Smooth muscle cell (in vitro differentiated cells): Measurements from ENCODE around the gene CST9. TPM values are rescaled to one million over a fixed set of nuclear protein-coding genes. Genes with fewer than 3 reads are reported as not detected.

ENCODE experiments used
- DNase-seq: peaks from one replicate; lab custom pipeline; 2025; ENCODE audit not compliant: unreplicated experiment; lab: John Stamatoyannopoulos, UW
- H2AFZ ChIP-seq: fragments of 200-600 bp; sonication (generic); 2 replicates; pipeline ENCODE4 v1.6.0; 2016; ENCODE audit warnings: antibody characterized with exemption, low read depth, mild to moderate bottlenecking
- H3F3A ChIP-seq: fragments of 200-600 bp; sonication (generic); 2 replicates; pipeline ENCODE4 v1.6.0; 2017; ENCODE audit warnings: antibody characterized with exemption, low read depth
- H3K27ac ChIP-seq: fragments of 200-600 bp; sonication (generic); 2 replicates; pipeline ENCODE4 v1.5.1; 2016; ENCODE audit warnings: low read depth, mild to moderate bottlenecking
- H3K27me3 ChIP-seq: fragments of 200-600 bp; sonication (generic); 2 replicates; pipeline ENCODE4 v1.6.1; 2016; ENCODE audit warnings: low read depth, mild to moderate bottlenecking
- H3K36me3 ChIP-seq: fragments of 200-600 bp; sonication (generic); 2 replicates; pipeline ENCODE4 v1.5.1; 2016; ENCODE audit warnings: low read depth
- H3K4me1 ChIP-seq: fragments of 200-600 bp; sonication (generic); 2 replicates; pipeline ENCODE4 v1.5.1; 2016; ENCODE audit warnings: low read depth
- H3K4me2 ChIP-seq: fragments of 200-600 bp; sonication (generic); 2 replicates; pipeline ENCODE4 v1.6.0; 2016; ENCODE audit warnings: mild to moderate bottlenecking
- H3K4me3 ChIP-seq: fragments of 200-600 bp; sonication (generic); 2 replicates; pipeline ENCODE4 v1.5.1; 2016; ENCODE audit warnings: mild to moderate bottlenecking
- H3K79me2 ChIP-seq: fragments of 200-600 bp; sonication (generic); 2 replicates; pipeline ENCODE4 v1.6.0; 2016; ENCODE audit warnings: low read depth, mild to moderate bottlenecking
- H3K9ac ChIP-seq: fragments of 200-600 bp; sonication (generic); 2 replicates; pipeline ENCODE4 v1.6.0; 2016; ENCODE audit warnings: low read depth
- H3K9me3 ChIP-seq: fragments of 200-600 bp; sonication (generic); replicated peaks from 2 replicates; pipeline ENCODE4 v1.5.1; 2016; ENCODE audit warnings: low read depth
- H4K20me1 ChIP-seq: fragments of 200-600 bp; sonication (generic); 2 replicates; pipeline ENCODE4 v1.6.0; 2016; ENCODE audit warnings: low read depth
- WGBS: methylation state at CpG from one replicate; pipeline ENCODE4 v1.1.7; 2016; ENCODE audit warnings: low lambda C conversion rate; 5-methylcytosine and 5-hydroxymethylcytosine counted together
- polyA plus RNA-seq: library from polyadenylated mRNA; unstranded; fragments of >200 nt; fragmentation: Nextera tagmentation; extraction: Ambion mirVana; gene quantifications from 2 replicates; pipeline ENCODE4 v1.2.1, GENCODE V29; 2016
- total RNA-seq: library from RNA; depleted of rRNA; stranded (reverse); fragments of >200 nt; gene quantifications from 2 replicates; pipeline ENCODE4 v1.2.3, GENCODE V29; 2014
- TF ChIP-seq, protein P1 (sequence below): fragments of 200-600 bp; sonication (generic); IDR thresholded peaks from 2 replicates; pipeline ENCODE4 v1.5.1; 2017; ENCODE audit warnings: borderline replicate concordance, mild to moderate bottlenecking, antibody characterized with exemption; ENCODE audit not compliant: insufficient read depth, poor library complexity, severe bottlenecking

The CST9 gene, protein sequence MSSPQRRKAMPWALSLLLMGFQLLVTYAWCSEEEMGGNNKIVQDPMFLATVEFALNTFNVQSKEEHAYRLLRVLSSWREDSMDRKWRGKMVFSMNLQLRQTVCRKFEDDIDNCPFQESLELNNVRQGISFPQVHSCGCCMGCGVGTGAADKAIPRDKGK
- total RNA-seq = not detected in 2 replicates
- polyA plus RNA-seq = not detected in 2 replicates

DNA sequence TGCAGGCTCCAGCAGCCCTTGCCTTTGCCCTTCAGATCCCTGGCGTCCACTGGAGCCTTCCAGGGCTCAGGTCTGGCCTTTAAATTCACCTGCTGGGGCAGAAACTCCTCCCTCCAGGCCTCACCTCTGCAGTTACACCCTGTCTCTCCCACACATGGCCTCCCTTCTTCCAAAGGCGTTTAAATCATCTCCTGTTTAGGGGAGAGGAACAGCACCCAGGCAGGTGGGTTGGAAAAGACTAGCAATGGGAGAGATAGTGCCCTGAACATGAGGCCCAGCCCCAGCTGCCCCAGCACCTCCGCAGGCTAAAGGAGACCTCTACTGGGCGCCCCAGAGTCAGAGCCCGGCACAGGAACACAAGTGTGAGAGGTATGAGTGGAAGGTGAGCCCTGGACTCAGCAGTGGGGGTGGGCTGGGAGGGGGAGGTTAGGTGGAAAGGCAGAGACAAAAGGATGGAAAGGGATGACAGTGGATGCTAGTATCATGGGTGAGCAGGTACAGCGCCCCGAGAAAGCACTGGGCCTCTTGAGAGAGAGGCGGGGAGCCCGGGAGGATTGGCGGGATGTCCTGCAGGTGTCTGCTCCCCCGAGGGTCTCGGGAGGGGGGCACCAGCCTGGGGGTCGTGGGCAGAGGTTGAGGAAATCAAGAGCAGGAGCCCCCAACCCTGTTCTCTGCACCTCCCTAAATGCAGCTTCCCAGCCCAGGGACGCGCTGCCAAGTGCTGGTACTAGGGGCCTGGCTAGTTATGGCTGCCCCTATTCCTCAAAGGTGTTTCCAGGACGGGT is at the start of gene CST9:
Gene CST9, minus strand, starts transcription at position 51 of the 785 bp plus-strand sequence. CDS start 53 bp downstream, outside the sequence.
- H3K4me3 ChIP-seq = no peak within 1 kb of the TSS
- H3K79me2 ChIP-seq = no peaks in the 10 kb centered on the region
- no peak for DNase-seq
- H3K9ac ChIP-seq = no peak within 1 kb of the TSS
- no peaks in the 10 kb centered on the region for H3K9me3 ChIP-seq
- H3K4me2 ChIP-seq = no peak within 1 kb of the TSS
- no peaks in the 10 kb centered on the region for H3K36me3 ChIP-seq
- no peaks in the 10 kb centered on the region for H3F3A ChIP-seq
- WGBS = 72% methylated on average over 15 of the region's 16 CpGs
- H3K27me3 ChIP-seq = no peaks in the 10 kb centered on the region
- H2AFZ ChIP-seq = no peak within 1 kb of the TSS
- H4K20me1 ChIP-seq = no peaks in the 10 kb centered on the region
- no peak within 1 kb of the TSS for H3K27ac ChIP-seq
- H3K4me1 ChIP-seq = peaks cover 7% of the 10 kb centered on the region
- TF ChIP-seq, protein P1, sequence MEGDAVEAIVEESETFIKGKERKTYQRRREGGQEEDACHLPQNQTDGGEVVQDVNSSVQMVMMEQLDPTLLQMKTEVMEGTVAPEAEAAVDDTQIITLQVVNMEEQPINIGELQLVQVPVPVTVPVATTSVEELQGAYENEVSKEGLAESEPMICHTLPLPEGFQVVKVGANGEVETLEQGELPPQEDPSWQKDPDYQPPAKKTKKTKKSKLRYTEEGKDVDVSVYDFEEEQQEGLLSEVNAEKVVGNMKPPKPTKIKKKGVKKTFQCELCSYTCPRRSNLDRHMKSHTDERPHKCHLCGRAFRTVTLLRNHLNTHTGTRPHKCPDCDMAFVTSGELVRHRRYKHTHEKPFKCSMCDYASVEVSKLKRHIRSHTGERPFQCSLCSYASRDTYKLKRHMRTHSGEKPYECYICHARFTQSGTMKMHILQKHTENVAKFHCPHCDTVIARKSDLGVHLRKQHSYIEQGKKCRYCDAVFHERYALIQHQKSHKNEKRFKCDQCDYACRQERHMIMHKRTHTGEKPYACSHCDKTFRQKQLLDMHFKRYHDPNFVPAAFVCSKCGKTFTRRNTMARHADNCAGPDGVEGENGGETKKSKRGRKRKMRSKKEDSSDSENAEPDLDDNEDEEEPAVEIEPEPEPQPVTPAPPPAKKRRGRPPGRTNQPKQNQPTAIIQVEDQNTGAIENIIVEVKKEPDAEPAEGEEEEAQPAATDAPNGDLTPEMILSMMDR = no peak

DNA sequence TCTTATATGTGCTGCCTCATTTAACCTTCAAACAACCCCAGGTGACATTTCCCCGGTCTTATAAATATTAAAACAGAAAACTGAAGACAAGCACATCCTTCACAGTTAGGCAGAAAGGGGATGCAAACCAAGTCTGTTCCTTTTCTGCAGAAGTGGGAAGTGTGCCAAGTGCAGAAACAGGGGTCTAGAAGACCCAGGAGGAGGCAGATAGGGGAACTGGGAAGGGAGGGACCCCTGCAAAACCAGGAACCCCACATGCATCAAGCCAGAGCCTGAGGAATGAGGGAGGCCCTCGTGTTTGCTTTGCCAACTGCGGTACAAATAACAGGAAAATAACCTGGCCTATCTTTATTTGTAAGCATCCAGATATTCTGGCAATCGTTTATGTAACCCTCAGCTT is 49.0 kb upstream of the CST9 start:
- no peaks in the 10 kb centered on the region for H3K79me2 ChIP-seq
- no peak overlapping the region for H3K4me2 ChIP-seq
- no peak for DNase-seq
- no peaks in the 10 kb centered on the region for H3K4me1 ChIP-seq
- no peaks in the 10 kb centered on the region for H4K20me1 ChIP-seq
- no peaks in the 10 kb centered on the region for H3K9me3 ChIP-seq
- no peaks in the 10 kb centered on the region for H3K27me3 ChIP-seq
- H2AFZ ChIP-seq = no peak overlapping the region
- no peak overlapping the region for H3K27ac ChIP-seq
- WGBS = 83% methylated on average over 4 of the region's 4 CpGs
- H3K9ac ChIP-seq = no peak overlapping the region
- H3K36me3 ChIP-seq = no peaks in the 10 kb centered on the region
- H3F3A ChIP-seq = no peaks in the 10 kb centered on the region
- TF ChIP-seq, protein P1 = no peak
- no peak overlapping the region for H3K4me3 ChIP-seq

DNA sequence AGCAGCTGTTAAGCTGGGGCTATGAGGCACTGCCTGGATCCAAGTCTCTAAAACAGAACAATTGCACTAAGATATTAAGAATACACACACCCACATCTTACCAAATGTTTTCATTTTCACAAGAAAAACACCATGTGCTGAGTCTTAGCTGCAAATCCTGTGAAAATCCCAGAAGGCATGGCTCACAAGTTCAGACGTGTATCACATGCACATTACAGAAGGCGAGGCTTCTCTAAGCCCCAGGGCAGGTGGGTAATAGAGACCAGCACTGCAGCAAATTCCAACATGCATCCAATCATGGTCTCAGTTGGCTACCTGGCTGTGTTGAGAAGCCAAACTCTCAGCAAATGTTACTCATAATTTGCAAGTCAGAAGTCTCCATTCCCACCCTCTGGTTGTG is 48.3 kb upstream of the CST9 start:
- Histone ChIP-seq H3K27ac (no peak overlapping the region), H3K4me1 (no peaks in the 10 kb centered on the region), H4K20me1 (no peaks in the 10 kb centered on the region), H3K4me2 (no peak overlapping the region), H3K79me2 (no peaks in the 10 kb centered on the region), H3K9ac (no peak overlapping the region), H3F3A (no peaks in the 10 kb centered on the region), H3K27me3 (no peaks in the 10 kb centered on the region), H3K9me3 (no peaks in the 10 kb centered on the region), H3K4me3 (no peak overlapping the region), H3K36me3 (no peaks in the 10 kb centered on the region), H2AFZ (no peak overlapping the region)
- DNase-seq = no peak
- TF ChIP-seq, protein P1 = no peak
- 45% methylated on average over 2 of the region's 2 CpGs for WGBS
